Measurements from ENCODE around the gene MOXD1. TPM values are rescaled to one million over a fixed set of nuclear protein-coding genes. Genes with fewer than 3 reads are reported as not detected.
"Not testable (repeated sequence)": the region's sequence is repeated elsewhere in the genome, so short reads cannot be mapped to it uniquely, and the experiment has no call there.

The MOXD1 gene
- total RNA-seq, 3 donors from 2014 or later: 1.7 to 14.8 (median 2.4) TPM

DNA sequence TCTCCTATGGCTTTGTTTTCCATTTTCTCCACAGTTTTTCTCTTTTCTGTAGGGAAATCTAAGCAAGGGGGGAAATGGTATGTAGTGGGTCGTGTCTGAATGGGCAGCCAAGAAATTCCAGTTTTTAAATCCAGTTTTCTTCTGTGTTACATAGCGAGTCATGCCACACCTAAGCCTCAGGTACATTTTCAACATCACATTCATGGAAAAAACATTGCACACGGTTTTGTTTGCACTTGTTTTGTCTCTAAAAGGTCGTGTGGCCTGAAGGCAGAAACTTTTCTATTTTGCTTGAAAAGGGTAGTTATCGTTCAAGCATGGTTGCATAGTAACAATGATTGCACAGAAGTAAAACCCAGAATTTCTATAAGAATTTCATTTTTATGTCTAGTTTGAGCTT, 70.5 kb downstream of the MOXD1 start:
- H3K9me3 ChIP-seq: no peaks in the 10 kb centered on the region
- intact Hi-C loops (cut with DNase I, micrococcal nuclease): no loop called here
- TF ChIP-seq, protein P1, sequence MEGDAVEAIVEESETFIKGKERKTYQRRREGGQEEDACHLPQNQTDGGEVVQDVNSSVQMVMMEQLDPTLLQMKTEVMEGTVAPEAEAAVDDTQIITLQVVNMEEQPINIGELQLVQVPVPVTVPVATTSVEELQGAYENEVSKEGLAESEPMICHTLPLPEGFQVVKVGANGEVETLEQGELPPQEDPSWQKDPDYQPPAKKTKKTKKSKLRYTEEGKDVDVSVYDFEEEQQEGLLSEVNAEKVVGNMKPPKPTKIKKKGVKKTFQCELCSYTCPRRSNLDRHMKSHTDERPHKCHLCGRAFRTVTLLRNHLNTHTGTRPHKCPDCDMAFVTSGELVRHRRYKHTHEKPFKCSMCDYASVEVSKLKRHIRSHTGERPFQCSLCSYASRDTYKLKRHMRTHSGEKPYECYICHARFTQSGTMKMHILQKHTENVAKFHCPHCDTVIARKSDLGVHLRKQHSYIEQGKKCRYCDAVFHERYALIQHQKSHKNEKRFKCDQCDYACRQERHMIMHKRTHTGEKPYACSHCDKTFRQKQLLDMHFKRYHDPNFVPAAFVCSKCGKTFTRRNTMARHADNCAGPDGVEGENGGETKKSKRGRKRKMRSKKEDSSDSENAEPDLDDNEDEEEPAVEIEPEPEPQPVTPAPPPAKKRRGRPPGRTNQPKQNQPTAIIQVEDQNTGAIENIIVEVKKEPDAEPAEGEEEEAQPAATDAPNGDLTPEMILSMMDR (IDR thresholded peaks at IDR 0.05): no peak
- no peaks in the 10 kb centered on the region for H3K4me1 ChIP-seq (ENCODE audit: low read depth)
- no peaks in the 10 kb centered on the region for H3K36me3 ChIP-seq (ENCODE audit: low read depth)
- no peak overlapping the region for H3K4me3 ChIP-seq
- ATAC-seq (no peak), DNase-seq (no peak)

DNA sequence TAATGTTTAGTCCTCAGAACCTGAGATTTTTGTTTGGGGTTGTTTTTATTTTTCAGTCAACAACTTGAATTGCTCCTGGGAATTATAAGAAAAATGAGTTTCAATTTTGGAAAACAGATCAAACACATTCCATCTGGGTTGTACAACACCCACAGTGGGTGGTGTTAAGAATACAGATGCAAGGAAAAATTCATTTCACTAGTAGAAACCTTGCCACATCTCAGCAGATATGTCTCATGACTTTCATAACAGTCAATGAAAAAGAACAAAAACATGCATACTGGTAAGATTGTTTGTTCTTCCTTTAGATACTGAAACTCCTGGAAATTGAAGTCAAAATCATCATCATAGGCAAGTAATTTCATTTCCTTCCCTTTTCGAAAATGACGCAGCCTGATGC, 78.9 kb downstream of the MOXD1 start:
- TF ChIP-seq, protein P1 (IDR thresholded peaks at IDR 0.05): no peak
- H3K9me3 ChIP-seq: peaks cover 1% of the 10 kb centered on the region
- H3K4me1 ChIP-seq (ENCODE audit: low read depth): no peaks in the 10 kb centered on the region
- intact Hi-C loops (cut with DNase I, micrococcal nuclease): no loop called here
- ATAC-seq (no peak), DNase-seq (no peak)
- no peak overlapping the region for H3K4me3 ChIP-seq
- H3K36me3 ChIP-seq (ENCODE audit: low read depth): no peaks in the 10 kb centered on the region

DNA sequence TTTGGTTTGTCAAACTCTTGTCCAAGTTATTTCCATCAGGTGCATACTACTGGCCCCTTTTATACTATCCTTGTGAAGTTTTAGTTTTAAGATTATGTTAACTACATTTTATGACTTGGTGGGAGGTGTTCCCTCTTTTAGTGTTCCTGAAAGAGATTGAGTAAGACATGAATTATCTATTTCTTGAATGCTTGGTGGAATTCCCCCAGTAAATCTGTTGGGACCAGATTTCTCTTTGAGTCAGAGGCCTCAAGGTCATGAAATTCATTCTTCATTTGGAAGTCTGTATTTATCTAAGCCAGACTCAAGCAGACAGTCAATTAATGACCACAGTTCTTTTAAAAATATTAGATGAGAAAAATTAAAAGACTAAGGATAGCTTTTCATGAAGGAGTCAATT, 81.3 kb downstream of the MOXD1 start:
- no peak for DNase-seq
- no peaks in the 10 kb centered on the region for H3K36me3 ChIP-seq (ENCODE audit: low read depth)
- no peak for ATAC-seq
- no peak overlapping the region for H3K4me3 ChIP-seq
- intact Hi-C loops (cut with DNase I, micrococcal nuclease): no loop called here
- H3K9me3 ChIP-seq: peaks cover 10% of the 10 kb centered on the region
- H3K4me1 ChIP-seq (ENCODE audit: low read depth): no peaks in the 10 kb centered on the region
- TF ChIP-seq, protein P1 (IDR thresholded peaks at IDR 0.05): no peak

DNA sequence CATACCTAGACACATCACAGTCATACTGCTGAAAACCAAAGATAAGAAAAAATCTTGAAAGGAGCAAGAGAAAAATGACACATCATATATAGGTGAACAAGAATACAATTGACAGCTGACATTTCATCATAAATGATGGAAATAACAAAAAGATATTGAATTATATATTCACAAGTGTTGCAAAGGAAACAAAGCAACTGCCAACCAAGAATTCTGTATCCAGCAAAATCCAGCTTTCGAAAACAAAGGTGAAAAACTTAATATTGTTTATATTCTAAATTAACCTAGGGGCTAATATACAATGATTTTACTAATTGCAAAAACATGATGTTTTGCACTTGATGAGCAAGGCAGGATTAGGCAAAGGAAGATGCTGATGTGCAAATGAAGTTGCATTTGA, 84.3 kb downstream of the MOXD1 start:
- TF ChIP-seq, protein P1 (IDR thresholded peaks at IDR 0.05): no peak
- Histone ChIP-seq H3K4me1 (ENCODE audit: low read depth) (no peaks in the 10 kb centered on the region), H3K4me3 (no peak overlapping the region), H3K36me3 (ENCODE audit: low read depth) (no peaks in the 10 kb centered on the region), H3K9me3 (peaks cover 10% of the 10 kb centered on the region)
- intact Hi-C loops (cut with DNase I, micrococcal nuclease): no loop called here
- no peak for ATAC-seq
- no peak for DNase-seq

DNA sequence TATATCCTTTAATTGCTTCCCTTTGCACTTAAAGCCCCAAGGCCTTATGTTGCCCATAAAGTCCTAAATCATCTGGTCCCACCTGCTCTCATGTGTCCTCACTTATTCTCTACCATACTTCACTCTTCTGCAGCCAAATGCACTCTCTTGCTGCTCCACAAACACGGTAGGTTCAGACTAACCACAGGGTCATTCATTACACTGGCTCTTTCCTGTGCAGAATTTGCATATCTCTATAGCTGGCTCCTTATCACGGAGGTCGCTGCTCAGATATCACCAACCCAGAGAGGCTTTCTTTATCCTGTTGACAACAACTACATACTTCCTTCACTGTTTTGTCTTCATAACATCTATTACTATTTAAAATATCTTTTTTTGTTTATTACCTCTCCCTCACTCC, 86.8 kb downstream of the MOXD1 start:
- Histone ChIP-seq H3K4me3 (no peak overlapping the region), H3K36me3 (ENCODE audit: low read depth) (no peaks in the 10 kb centered on the region), H3K4me1 (ENCODE audit: low read depth) (no peaks in the 10 kb centered on the region), H3K9me3 (peaks cover 10% of the 10 kb centered on the region)
- TF ChIP-seq, protein P1 (IDR thresholded peaks at IDR 0.05): no peak
- DNase-seq (no peak), ATAC-seq (no peak)
- intact Hi-C loops (cut with DNase I, micrococcal nuclease): no loop called here

DNA sequence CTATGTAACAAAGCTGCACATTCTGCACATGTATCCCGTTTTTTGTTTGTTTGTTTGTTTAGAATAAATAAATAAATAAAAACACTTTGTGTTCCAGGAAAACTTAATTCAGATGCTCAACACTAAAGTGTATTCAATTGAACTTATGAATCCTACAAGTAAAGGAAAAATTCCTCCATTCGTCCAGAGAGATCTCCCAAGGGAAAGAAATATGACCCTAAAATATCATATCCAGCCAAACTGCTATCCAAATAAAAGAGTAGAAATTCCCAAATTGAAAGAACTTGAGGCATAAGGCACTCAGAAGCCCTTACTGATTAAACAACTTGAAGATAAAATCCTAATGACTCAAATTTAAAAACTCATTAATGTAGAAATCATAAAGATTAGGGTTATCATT, 90.4 kb downstream of the MOXD1 start:
- DNase-seq (no peak), ATAC-seq (no peak)
- TF ChIP-seq, protein P1 (IDR thresholded peaks at IDR 0.05): no peak
- Histone ChIP-seq H3K36me3 (ENCODE audit: low read depth) (no peaks in the 10 kb centered on the region), H3K4me3 (no peak overlapping the region), H3K9me3 (no peaks in the 10 kb centered on the region), H3K4me1 (ENCODE audit: low read depth) (no peaks in the 10 kb centered on the region)
- intact Hi-C loops (cut with DNase I, micrococcal nuclease): no loop called here

DNA sequence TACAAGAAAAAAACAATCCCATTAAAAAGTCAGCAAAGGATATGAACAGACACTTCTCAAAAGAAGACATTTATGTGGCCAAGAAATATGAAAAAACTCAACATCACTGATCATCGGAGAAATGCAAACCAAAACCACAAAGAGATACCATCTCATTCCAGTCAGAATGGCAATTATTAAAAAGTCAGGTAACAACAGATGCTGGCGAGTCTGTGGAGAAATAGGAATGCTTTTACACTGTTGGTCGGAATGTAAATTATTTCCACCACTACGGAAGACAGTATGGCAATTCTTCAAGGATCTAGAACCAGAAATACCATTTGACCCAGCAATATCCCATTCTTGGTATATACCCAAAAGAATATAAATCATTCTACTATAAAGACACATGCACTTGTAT, 91.1 kb downstream of the MOXD1 start:
- H3K9me3 ChIP-seq; DNase-seq; ATAC-seq; H3K36me3 ChIP-seq (ENCODE audit: low read depth); H3K4me3 ChIP-seq; H3K4me1 ChIP-seq (ENCODE audit: low read depth); intact Hi-C loops (cut with DNase I, micrococcal nuclease): not testable (repeated sequence)
